ENCODE results near the gene FARP1.
"Not testable (repeated sequence)": the region's sequence is repeated elsewhere in the genome, so short reads cannot be mapped to it uniquely, and the experiment has no call there.

FARP1 gene

GRCh38 chr13:98265692-98266551, 123.0 kb downstream of the FARP1 start:
- H3K9ac ChIP-seq = no peak overlapping the region
- no peaks in the 10 kb centered on the region for H3K27me3 ChIP-seq (ENCODE audit: control insufficient read depth, insufficient read depth, low read length)
- H3K9me3 ChIP-seq (ENCODE audit: control insufficient read depth, low read length) = no peaks in the 10 kb centered on the region
- H3K27ac ChIP-seq = no peak overlapping the region
- H3K4me1 ChIP-seq = no peaks in the 10 kb centered on the region
- H2AFZ ChIP-seq = no peak overlapping the region
- H3K4me2 ChIP-seq (ENCODE audit: low read length) = no peak overlapping the region
- H3K79me2 ChIP-seq = no peaks in the 10 kb centered on the region
- TF ChIP-seq CTCF (IDR thresholded peaks at IDR 0.05) = no peak
- H3K4me3 ChIP-seq (ENCODE audit: low read depth, low read length) = no peak overlapping the region
- no peaks in the 10 kb centered on the region for H3K36me3 ChIP-seq (ENCODE audit: control insufficient read depth, insufficient read depth, low read length)

GRCh38 chr13:98267080-98267912, 124.4 kb downstream of the FARP1 start:
- H3K36me3 ChIP-seq (ENCODE audit: control insufficient read depth, insufficient read depth, low read length) = no peaks in the 10 kb centered on the region
- H3K79me2 ChIP-seq = no peaks in the 10 kb centered on the region
- no peak overlapping the region for H3K27ac ChIP-seq
- H3K27me3 ChIP-seq (ENCODE audit: control insufficient read depth, insufficient read depth, low read length) = no peaks in the 10 kb centered on the region
- no peak overlapping the region for H3K4me3 ChIP-seq (ENCODE audit: low read depth, low read length)
- H3K9ac ChIP-seq = no peak overlapping the region
- H3K9me3 ChIP-seq (ENCODE audit: control insufficient read depth, low read length) = no peaks in the 10 kb centered on the region
- H2AFZ ChIP-seq = no peak overlapping the region
- H3K4me2 ChIP-seq (ENCODE audit: low read length) = no peak overlapping the region
- no peaks in the 10 kb centered on the region for H3K4me1 ChIP-seq
- TF ChIP-seq CTCF (IDR thresholded peaks at IDR 0.05) = no peak

GRCh38 chr13:98269386-98269785, 126.5 kb downstream of the FARP1 start:
- Histone ChIP-seq H3K27me3 (ENCODE audit: control insufficient read depth, insufficient read depth, low read length) (no peaks in the 10 kb centered on the region), H3K36me3 (ENCODE audit: control insufficient read depth, insufficient read depth, low read length) (no peaks in the 10 kb centered on the region), H3K4me2 (ENCODE audit: low read length) (no peak overlapping the region), H3K79me2 (peaks cover 4% of the 10 kb centered on the region), H3K9me3 (ENCODE audit: control insufficient read depth, low read length) (no peaks in the 10 kb centered on the region), H3K9ac (no peak overlapping the region), H3K4me3 (ENCODE audit: low read depth, low read length) (no peak overlapping the region), H3K4me1 (peaks cover 6% of the 10 kb centered on the region), H3K27ac (no peak overlapping the region), H2AFZ (no peak overlapping the region)
- no peak for TF ChIP-seq CTCF (IDR thresholded peaks at IDR 0.05)

- H3K4me1 ChIP-seq = peaks cover 6% of the 10 kb centered on the region
- H3K9me3 ChIP-seq (ENCODE audit: control insufficient read depth, low read length) = no peaks in the 10 kb centered on the region
- no peak overlapping the region for H3K9ac ChIP-seq
- peaks cover 4% of the 10 kb centered on the region for H3K79me2 ChIP-seq
- H3K36me3 ChIP-seq (ENCODE audit: control insufficient read depth, insufficient read depth, low read length) = no peaks in the 10 kb centered on the region
- no peak overlapping the region for H3K4me3 ChIP-seq (ENCODE audit: low read depth, low read length)
- TF ChIP-seq CTCF (IDR thresholded peaks at IDR 0.05) = no peak
- no peaks in the 10 kb centered on the region for H3K27me3 ChIP-seq (ENCODE audit: control insufficient read depth, insufficient read depth, low read length)
- H2AFZ ChIP-seq = no peak overlapping the region
- H3K27ac ChIP-seq = no peak overlapping the region
- H3K4me2 ChIP-seq (ENCODE audit: low read length) = no peak overlapping the region
Observed at GRCh38 chr13:98270819-98271218, 127.9 kb downstream of the FARP1 start.

- H3K4me2 ChIP-seq (ENCODE audit: low read length); H3K36me3 ChIP-seq (ENCODE audit: control insufficient read depth, insufficient read depth, low read length); H3K79me2 ChIP-seq; H3K9me3 ChIP-seq (ENCODE audit: control insufficient read depth, low read length); H3K4me3 ChIP-seq (ENCODE audit: low read depth, low read length); H2AFZ ChIP-seq; H3K27ac ChIP-seq; H3K27me3 ChIP-seq (ENCODE audit: control insufficient read depth, insufficient read depth, low read length); H3K4me1 ChIP-seq; H3K9ac ChIP-seq: not testable (repeated sequence)
Observed at GRCh38 chr13:98271646-98272045, 128.8 kb downstream of the FARP1 start.

Data from parathyroid adenoma (tissue), 2 donors.